GM12891 (cell line): ENCODE results near the gene ACAA2.
A peak's percentile ranks its signal among the peaks of the same experiment; 100 is the strongest.
"Not testable (repeated sequence)": the region's sequence is repeated elsewhere in the genome, so short reads cannot be mapped to it uniquely, and the experiment has no call there.

ENCODE experiments used
- DNase-seq: peaks from one replicate; pipeline ENCODE4 v3.0.0; 2011; ENCODE audit warnings: low spot score; ENCODE audit not compliant: insufficient read length
- FAIRE-seq: peaks from 2 replicates; lab custom pipeline; 2011; peaks lifted over from hg19 to GRCh38; lab: Jason Lieb, UNC
- PAX5 ChIP-seq: IDR thresholded peaks from 2 replicates; pipeline ENCODE4 v1.6.1; 2011; ENCODE audit warnings: low read length, moderate library complexity, mild to moderate bottlenecking; ENCODE audit not compliant: insufficient read depth, severe bottlenecking
- POLR2A ChIP-seq: IDR thresholded peaks from 2 replicates; pipeline ENCODE4 v1.6.1; 2011; ENCODE audit warnings: low read depth, low read length, control low read depth
- POLR2AphosphoS5 ChIP-seq: IDR thresholded peaks from 2 replicates; pipeline ENCODE4 v1.6.1; 2011; ENCODE audit warnings: low read depth, low read length, control low read depth
- POU2F2 ChIP-seq: IDR thresholded peaks from 2 replicates; pipeline ENCODE4 v1.6.1; 2011; ENCODE audit warnings: low read depth, mild to moderate bottlenecking, control low read depth, low read length, moderate library complexity
- SPI1 ChIP-seq: IDR thresholded peaks from 2 replicates; pipeline ENCODE4 v1.6.1; 2011; ENCODE audit warnings: low read depth, low read length, control low read depth
- TAF1 ChIP-seq: IDR thresholded peaks from 2 replicates; pipeline ENCODE4 v1.6.1; 2011; ENCODE audit warnings: low read depth, low read length, control low read depth

Gene ACAA2

DNA sequence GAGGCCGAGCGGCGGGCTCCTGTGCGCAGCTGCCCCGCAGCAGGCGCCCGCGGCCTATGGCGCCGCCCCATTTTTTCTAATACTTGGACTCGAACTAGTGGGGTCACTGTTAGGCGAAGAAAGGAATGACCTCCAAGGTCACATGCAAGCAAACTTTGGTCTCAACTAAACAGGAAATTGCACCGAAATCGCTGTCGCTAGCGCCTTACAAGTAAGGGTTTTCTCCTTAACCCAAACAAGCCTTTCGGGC lies 339 bp downstream of the ACAA2 start:
- no peak for TF ChIP-seq POLR2AphosphoS5
- TF ChIP-seq POLR2A = no peak
- no peak for TF ChIP-seq PAX5
- TF ChIP-seq TAF1 = no peak
- TF ChIP-seq POU2F2 = no peak
- no peak for TF ChIP-seq SPI1
- no peak for FAIRE-seq
- DNase-seq = no peak

GRCh38 chr18:49812286-49813068 lies 856 bp downstream of the ACAA2 start:
- no peak for TF ChIP-seq PAX5
- TF ChIP-seq SPI1 = no peak
- no peak for TF ChIP-seq POLR2AphosphoS5
- no peak for TF ChIP-seq POU2F2
- no peak for TF ChIP-seq POLR2A
- TF ChIP-seq TAF1 = no peak
- FAIRE-seq = no peak
- no peak for DNase-seq

- no peak for DNase-seq
- FAIRE-seq = peak; percentile 23
- TF ChIP-seq POU2F2 (no peak), PAX5 (no peak), POLR2A (no peak), TAF1 (no peak), SPI1 (no peak), POLR2AphosphoS5 (no peak)
These were observed 2.0 kb downstream of the ACAA2 start for GRCh38 chr18:49811151-49811938.

DNA sequence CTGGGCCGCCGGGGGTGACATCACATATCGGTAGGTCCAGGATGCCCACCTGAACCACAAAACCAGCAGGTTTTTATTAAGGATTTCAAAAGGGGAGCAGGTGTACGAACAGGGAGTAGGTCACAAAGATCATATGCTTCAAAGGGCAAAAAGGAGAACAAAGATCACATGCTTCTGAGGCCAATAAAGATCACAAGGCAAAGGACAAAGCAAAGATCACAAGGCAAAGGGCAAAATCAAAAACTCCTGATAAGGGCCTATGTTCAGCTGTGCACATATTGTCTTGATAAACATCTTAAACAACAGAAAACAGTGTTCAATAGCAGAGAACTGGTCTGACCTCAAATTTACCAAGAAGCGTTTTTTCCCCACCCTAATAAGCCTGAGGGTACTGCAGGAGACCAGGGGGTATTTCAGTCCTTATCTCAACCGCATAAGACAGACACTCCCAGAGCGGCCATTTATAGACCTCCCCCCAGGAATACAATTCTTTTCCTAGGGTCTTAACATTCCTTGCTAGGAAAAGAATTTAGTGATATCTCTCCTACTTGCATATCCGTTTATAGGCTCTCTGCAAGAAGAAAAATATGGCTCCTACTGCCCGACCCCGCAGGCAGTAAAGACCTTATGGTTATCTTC lies 4.7 kb downstream of the ACAA2 start:
- not testable (repeated sequence) for DNase-seq, FAIRE-seq

DNA sequence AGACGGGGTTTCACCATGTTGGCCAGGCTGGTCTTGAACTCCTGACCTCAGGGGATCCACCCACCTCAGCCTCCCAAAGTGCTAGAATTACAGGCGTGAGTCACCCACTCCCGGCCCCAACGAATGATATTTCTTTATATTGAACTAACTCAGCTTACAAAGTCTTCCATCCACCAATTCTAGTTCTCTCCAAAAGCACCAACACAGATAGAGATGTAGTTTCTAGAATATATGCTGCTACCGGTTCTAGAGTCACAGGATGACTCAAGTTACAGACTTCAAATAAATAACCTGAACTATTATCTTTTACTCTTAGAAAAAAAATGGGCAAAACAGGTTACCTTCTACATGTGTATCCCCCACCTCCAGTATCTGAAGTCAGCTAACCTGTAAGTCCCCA lies 9.2 kb downstream of the ACAA2 start:
- no peak for FAIRE-seq
- DNase-seq = no peak

GRCh38 chr18:49802623-49803022 lies 10.7 kb downstream of the ACAA2 start:
- TF ChIP-seq POU2F2 = no peak
- TF ChIP-seq SPI1 = no peak
- TF ChIP-seq POLR2A = no peak
- TF ChIP-seq PAX5 = no peak
- no peak for TF ChIP-seq POLR2AphosphoS5
- no peak for TF ChIP-seq TAF1
- no peak for DNase-seq
- FAIRE-seq = no peak

More for the DNA sequence above, 9.2 kb downstream of the ACAA2 start:
- TF ChIP-seq POU2F2 = no peak
- no peak for TF ChIP-seq POLR2A
- TF ChIP-seq TAF1 = no peak
- no peak for TF ChIP-seq PAX5
- no peak for TF ChIP-seq POLR2AphosphoS5
- TF ChIP-seq SPI1 = no peak

GRCh38 chr18:49800491-49800890 lies 12.8 kb downstream of the ACAA2 start:
- DNase-seq, FAIRE-seq: not testable (repeated sequence)

DNA sequence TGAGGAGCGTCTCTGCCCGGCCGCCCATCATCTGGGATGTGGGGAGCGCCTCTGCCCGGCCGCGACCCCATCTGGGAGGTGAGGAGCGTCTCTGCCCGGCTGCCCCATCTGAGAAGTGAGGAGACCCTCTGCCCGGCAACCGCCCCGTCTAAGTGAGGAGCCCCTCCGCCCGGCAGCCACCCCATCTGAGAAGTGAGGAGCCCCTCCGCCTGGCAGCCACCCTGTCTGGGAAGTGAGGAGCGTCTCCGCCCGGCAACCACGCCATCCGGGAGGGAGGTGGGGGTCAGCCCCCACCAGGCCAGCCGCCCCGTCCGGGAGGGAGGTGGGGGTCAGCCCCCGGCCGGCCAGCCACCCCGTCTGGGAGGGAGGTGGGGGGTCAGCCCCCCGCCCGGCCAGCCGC lies 13.5 kb downstream of the ACAA2 start:
- not testable (repeated sequence) for DNase-seq, FAIRE-seq

- no peak for FAIRE-seq
These were observed 15.3 kb downstream of the ACAA2 start for GRCh38 chr18:49798001-49798400.

More at GRCh38 chr18:49798001-49798400, 15.3 kb downstream of the ACAA2 start:
- no peak for DNase-seq
- no peak for TF ChIP-seq POLR2A
- no peak for TF ChIP-seq TAF1
- TF ChIP-seq SPI1 = no peak
- TF ChIP-seq PAX5 = no peak
- no peak for TF ChIP-seq POU2F2
- TF ChIP-seq POLR2AphosphoS5 = no peak
